Spinal cord (tissue), 10 donors: Measurements from ENCODE around the gene CXCR1. TPM values are rescaled to one million over a fixed set of nuclear protein-coding genes. Genes with fewer than 3 reads are reported as not detected.
"Not testable (repeated sequence)": the region's sequence is repeated elsewhere in the genome, so short reads cannot be mapped to it uniquely, and the experiment has no call there.

Experiments used
- DNase-seq, 6 donors: peaks; one replicate each; pipeline versions ENCODE4 v3.0.0 to v3.0.0-alpha.2; 2013 to 2015; ENCODE audit warnings: low spot score in 6 of 6, low read depth in 4 of 6
- H3K27ac ChIP-seq: one replicate; pipeline ENCODE4 v1.5.1; 2013; ENCODE audit warnings: low read depth, low read length, control low read depth
- H3K27me3 ChIP-seq: one replicate; pipeline ENCODE4 v1.6.1; 2013; ENCODE audit warnings: low read length; ENCODE audit not compliant: control insufficient read depth, insufficient read depth
- H3K36me3 ChIP-seq: one replicate; pipeline ENCODE4 v1.6.1; 2013; ENCODE audit warnings: low read length; ENCODE audit not compliant: control insufficient read depth, insufficient read depth
- H3K4me1 ChIP-seq: one replicate; pipeline ENCODE4 v1.6.1; 2013; ENCODE audit warnings: low read length; ENCODE audit not compliant: control insufficient read depth, insufficient read depth
- H3K4me3 ChIP-seq: one replicate; pipeline ENCODE4 v1.5.1; 2013; ENCODE audit warnings: low read depth, low read length, control low read depth
- H3K9me3 ChIP-seq: one replicate; pipeline ENCODE4 v1.6.1; 2013; ENCODE audit warnings: low read length; ENCODE audit not compliant: control insufficient read depth, insufficient read depth
- WGBS: methylation state at CpG from one replicate; pipeline ENCODE4 v1.1.5; 2013; ENCODE audit warnings: missing lambda C conversion rate; ENCODE audit not compliant: insufficient coverage; 5-methylcytosine and 5-hydroxymethylcytosine counted together
- polyA plus RNA-seq, 2 donors: library from polyadenylated mRNA; unstranded; fragments of 120-200 nt; gene quantifications; one replicate each; pipeline ENCODE4 v1.2.1, GENCODE V29; 2013; ENCODE audit not compliant: insufficient read length in 2 of 2
- total RNA-seq, 2 donors: library from RNA; depleted of rRNA in 1 of 2; stranded (reverse); fragments of 120-200 nt in 1 of 2; fragments of >200 nt in 1 of 2; gene quantifications; one replicate each; pipeline versions ENCODE4 v1.2.3 to v1.2.4, GENCODE V29; 2013 to 2014
- donor health status: healthy.

Gene CXCR1
- total and polyA plus RNA-seq, 4 donors, result 0.89 TPM; not detected in 3

DNA sequence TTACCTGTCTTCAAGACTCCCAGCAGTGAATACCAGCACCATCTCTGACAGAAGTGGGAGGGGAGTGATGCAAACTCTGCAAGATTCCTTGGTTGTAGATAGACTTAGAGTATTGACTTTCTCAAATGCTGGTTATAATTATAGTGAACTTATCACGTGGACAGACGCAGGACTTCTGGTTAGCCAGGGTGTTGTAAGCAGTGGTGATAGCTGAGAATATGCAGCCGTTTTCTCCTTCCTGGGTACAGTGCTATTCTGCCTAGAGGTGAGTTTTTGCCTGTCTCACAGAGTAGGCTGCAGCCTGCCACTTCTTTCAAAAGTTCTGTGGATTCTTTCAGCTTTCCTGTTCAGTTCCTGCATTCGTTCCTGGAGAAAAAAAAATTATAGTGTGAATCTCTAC, 41.7 kb downstream of the CXCR1 start:
- Histone ChIP-seq H3K36me3 (no peaks in the 10 kb centered on the region), H3K27me3 (no peaks in the 10 kb centered on the region), H3K27ac (no peak overlapping the region), H3K4me1 (no peaks in the 10 kb centered on the region), H3K9me3 (no peaks in the 10 kb centered on the region), H3K4me3 (no peak overlapping the region)
- DNase-seq, result no peak
- 69% methylated on average over 4 of the region's 4 CpGs for WGBS

DNA sequence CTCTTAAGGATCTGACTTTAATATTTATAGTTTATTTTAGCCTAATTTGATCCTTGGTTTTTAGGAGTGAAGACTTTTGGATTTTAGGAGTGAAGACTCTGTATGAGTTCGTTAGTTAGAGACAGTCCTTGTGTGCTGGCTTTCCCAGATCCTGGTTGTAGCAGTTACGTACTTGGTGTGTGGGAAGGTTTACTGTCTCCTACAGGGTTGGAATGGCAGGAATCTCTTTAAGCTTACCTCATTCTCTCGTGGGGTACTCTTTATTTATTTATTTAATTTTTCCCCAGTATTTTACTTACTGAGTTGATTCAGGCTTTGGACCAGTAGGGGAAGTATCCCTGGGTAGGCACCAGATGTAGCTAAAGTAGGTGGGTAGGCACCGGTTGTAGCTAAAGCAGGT, 42.8 kb downstream of the CXCR1 start:
- no peaks in the 10 kb centered on the region for H3K4me1 ChIP-seq
- no peaks in the 10 kb centered on the region for H3K9me3 ChIP-seq
- no peaks in the 10 kb centered on the region for H3K27me3 ChIP-seq
- H3K4me3 ChIP-seq, result no peak overlapping the region
- 73% methylated on average over 2 of the region's 4 CpGs for WGBS
- H3K36me3 ChIP-seq, result no peaks in the 10 kb centered on the region
- H3K27ac ChIP-seq, result no peak overlapping the region
- no peak for DNase-seq

DNA sequence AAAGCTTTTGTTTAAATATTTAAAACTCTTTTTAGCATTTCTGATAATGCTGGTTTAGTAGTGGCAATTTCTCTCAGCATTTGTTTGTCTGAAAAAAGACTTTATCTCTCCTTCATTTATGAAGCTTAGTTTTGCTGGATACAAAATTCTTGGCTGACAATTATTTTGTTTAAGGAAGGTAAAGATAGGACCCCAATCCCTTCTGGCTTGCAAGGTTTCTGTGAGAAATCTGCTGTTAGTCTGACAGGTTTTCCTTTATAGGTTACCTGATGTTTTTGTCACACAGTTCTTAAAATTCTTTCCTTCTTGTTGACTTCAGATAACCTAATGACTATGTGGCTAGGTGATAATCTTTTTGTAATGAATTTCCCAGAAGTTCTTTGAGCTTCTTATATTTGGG, 44.5 kb downstream of the CXCR1 start:
- H3K4me1 ChIP-seq, H3K9me3 ChIP-seq, DNase-seq, H3K4me3 ChIP-seq, H3K27me3 ChIP-seq, H3K27ac ChIP-seq, H3K36me3 ChIP-seq: not testable (repeated sequence)

DNA sequence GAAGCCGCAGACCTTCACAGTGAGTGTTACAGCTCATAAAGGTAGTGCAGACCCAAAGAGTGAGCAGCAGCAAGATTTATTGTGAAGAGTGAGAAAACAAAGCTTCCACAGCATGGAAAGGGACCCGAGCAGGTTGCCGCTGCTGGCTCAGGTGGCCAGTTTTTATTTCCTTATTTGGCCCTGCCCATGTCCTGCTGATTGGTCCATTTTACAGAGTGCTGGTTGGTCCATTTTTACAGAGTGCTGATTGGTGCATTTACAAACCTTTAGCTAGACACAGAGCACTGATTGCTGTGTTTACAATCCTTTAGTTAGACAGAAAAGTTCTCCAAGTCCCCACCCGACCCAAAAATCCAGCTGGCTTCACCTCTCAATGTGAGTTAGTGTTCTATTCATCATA, 45.0 kb downstream of the CXCR1 start:
- DNase-seq, H3K4me1 ChIP-seq, H3K27ac ChIP-seq, H3K4me3 ChIP-seq, H3K9me3 ChIP-seq, H3K36me3 ChIP-seq, H3K27me3 ChIP-seq: not testable (repeated sequence)
- 88% methylated on average over 3 of the region's 4 CpGs for WGBS

Other genes starting within 250 kb of the CXCR1 start
- 10 to 100 TPM; 46.9 to 54.3 TPM for gene TNS1, start 164.0 kb downstream of the CXCR1 start, total RNA-seq
- gene TNS1, start 164.0 kb downstream of the CXCR1 start, polyA plus RNA-seq, result 10 to 100 TPM; 61.9 to 64.5 TPM
- under 1 TPM; 0.06 to 0.10 TPM for gene RUFY4, start 97.7 kb downstream of the CXCR1 start, total RNA-seq
- under 1 TPM; 0.32 to 0.67 TPM for gene RUFY4, start 97.7 kb downstream of the CXCR1 start, polyA plus RNA-seq
- gene CXCR2, start 40.9 kb downstream of the CXCR1 start, total RNA-seq, result 1 to 10 TPM in 1 of 2 donors, under 1 TPM in 1; 0.06 to 3.3 TPM
- under 1 TPM; 0.16 to 0.26 TPM for gene CXCR2, start 40.9 kb downstream of the CXCR1 start, polyA plus RNA-seq
- gene ARPC2, start 50.2 kb upstream of the CXCR1 start, total RNA-seq, result 100 to 1,000 TPM; 163 to 192 TPM
- gene ARPC2, start 50.2 kb upstream of the CXCR1 start, polyA plus RNA-seq, result 100 to 1,000 TPM; 237 to 248 TPM
- under 1 TPM; 0.30 to 0.44 TPM for gene GPBAR1, start 94.1 kb upstream of the CXCR1 start, total RNA-seq
- gene GPBAR1, start 94.1 kb upstream of the CXCR1 start, polyA plus RNA-seq, result under 1 TPM; 0.36 to 0.74 TPM
- 100 to 1,000 TPM in 1 of 2 donors, 10 to 100 TPM in 1; 82.1 to 104 TPM for gene AAMP, start 103.2 kb upstream of the CXCR1 start, total RNA-seq
- 100 to 1,000 TPM; 123 to 128 TPM for gene AAMP, start 103.2 kb upstream of the CXCR1 start, polyA plus RNA-seq
- 10 to 100 TPM; 45.7 to 72.7 TPM for gene PNKD, start 103.6 kb upstream of the CXCR1 start, total RNA-seq
- gene PNKD, start 103.6 kb upstream of the CXCR1 start, polyA plus RNA-seq, result 100 to 1,000 TPM in 1 of 2 donors, 10 to 100 TPM in 1; 96.0 to 101 TPM
- gene TMBIM1, start 125.5 kb upstream of the CXCR1 start, total RNA-seq, result 10 to 100 TPM; 49.9 to 93.4 TPM
- gene TMBIM1, start 125.5 kb upstream of the CXCR1 start, polyA plus RNA-seq, result 10 to 100 TPM; 21.6 to 34.2 TPM
- gene CATIP, start 189.9 kb upstream of the CXCR1 start, total RNA-seq, result 1 to 10 TPM; 1.2 to 6.6 TPM
- 1 to 10 TPM; 3.4 to 4.4 TPM for gene CATIP, start 189.9 kb upstream of the CXCR1 start, polyA plus RNA-seq
- 1 to 10 TPM; 1.9 to 5.0 TPM for gene SLC11A1, start 215.3 kb upstream of the CXCR1 start, total RNA-seq
- 1 to 10 TPM; 1.5 to 4.0 TPM for gene SLC11A1, start 215.3 kb upstream of the CXCR1 start, polyA plus RNA-seq
- gene CTDSP1, start 232.9 kb upstream of the CXCR1 start, total RNA-seq, result 100 to 1,000 TPM in 1 of 2 donors, 10 to 100 TPM in 1; 31.6 to 104 TPM
- 10 to 100 TPM; 69.6 to 78.4 TPM for gene CTDSP1, start 232.9 kb upstream of the CXCR1 start, polyA plus RNA-seq